Measurements from ENCODE around the gene AQR. TPM values are rescaled to one million over a fixed set of nuclear protein-coding genes. Genes with fewer than 3 reads are reported as not detected.

Gene AQR
- total and polyA plus RNA-seq, 2 experiments from 2014 or later = 42.3 to 67.3 TPM

DNA sequence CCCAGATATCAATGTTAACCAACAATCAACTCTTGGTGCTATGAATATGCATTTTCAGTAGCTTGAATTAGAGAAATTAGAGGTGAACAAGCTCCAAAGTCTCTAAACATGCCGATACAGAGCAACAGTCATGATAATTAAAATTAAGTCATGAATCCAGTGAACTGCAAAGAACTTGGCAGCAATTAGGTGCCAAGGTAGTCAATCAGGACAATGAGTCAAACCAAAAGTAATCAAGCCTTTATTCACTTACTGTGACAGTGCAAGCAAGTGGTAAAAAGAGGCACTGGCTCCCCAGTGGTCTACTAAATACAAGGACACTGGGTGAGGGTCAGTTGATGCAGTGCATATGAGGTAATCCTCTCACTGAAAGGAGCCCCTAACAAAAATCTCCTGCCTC is 16.8 kb upstream of the AQR start:
- Mint-ChIP-seq H3K4me1 (peaks cover 37% of the 10 kb centered on the region), H3K27me3 (ENCODE audit: insufficient read depth, low read depth, poor library complexity) (peaks cover 10% of the 10 kb centered on the region), H3K27ac (peak overlapping the region; percentile 98; the same call in 1 of the 2 replicates), H3K36me3 (ENCODE audit: low read depth) (peaks cover 55% of the 10 kb centered on the region), H3K9me3 (no peaks in the 10 kb centered on the region), H3K4me3 (peak overlapping the region; percentile 98)
- no peaks in the 10 kb centered on the region for H3K27me3 ChIP-seq (ENCODE audit: insufficient read depth)
- H4K20me1 ChIP-seq (replicated peaks; ENCODE audit: insufficient read depth) = peaks cover 7% of the 10 kb centered on the region
- peaks cover 4% of the 10 kb centered on the region; the same call in 1 of the 2 replicates for H3F3A ChIP-seq (replicated peaks; ENCODE audit: low read depth)
- H3K4me3 ChIP-seq = peak overlapping the region; percentile 91
- H3K79me2 ChIP-seq (replicated peaks; ENCODE audit: insufficient read depth) = peaks cover 64% of the 10 kb centered on the region
- H3K9me2 ChIP-seq (ENCODE audit: insufficient read depth) = no peaks in the 10 kb centered on the region
- TF ChIP-seq CREB1 (CRISPR knock-in tag; IDR thresholded peaks at IDR 0.05; ENCODE audit: low read depth) = no peak
- no peak for TF ChIP-seq STAT1 (IDR thresholded peaks at IDR 0.05; ENCODE audit: unreplicated experiment)
- TF ChIP-seq EZH2 (IDR thresholded peaks at IDR 0.05; ENCODE audit: low read depth, unreplicated experiment) = no peak
- TF ChIP-seq, protein P1, sequence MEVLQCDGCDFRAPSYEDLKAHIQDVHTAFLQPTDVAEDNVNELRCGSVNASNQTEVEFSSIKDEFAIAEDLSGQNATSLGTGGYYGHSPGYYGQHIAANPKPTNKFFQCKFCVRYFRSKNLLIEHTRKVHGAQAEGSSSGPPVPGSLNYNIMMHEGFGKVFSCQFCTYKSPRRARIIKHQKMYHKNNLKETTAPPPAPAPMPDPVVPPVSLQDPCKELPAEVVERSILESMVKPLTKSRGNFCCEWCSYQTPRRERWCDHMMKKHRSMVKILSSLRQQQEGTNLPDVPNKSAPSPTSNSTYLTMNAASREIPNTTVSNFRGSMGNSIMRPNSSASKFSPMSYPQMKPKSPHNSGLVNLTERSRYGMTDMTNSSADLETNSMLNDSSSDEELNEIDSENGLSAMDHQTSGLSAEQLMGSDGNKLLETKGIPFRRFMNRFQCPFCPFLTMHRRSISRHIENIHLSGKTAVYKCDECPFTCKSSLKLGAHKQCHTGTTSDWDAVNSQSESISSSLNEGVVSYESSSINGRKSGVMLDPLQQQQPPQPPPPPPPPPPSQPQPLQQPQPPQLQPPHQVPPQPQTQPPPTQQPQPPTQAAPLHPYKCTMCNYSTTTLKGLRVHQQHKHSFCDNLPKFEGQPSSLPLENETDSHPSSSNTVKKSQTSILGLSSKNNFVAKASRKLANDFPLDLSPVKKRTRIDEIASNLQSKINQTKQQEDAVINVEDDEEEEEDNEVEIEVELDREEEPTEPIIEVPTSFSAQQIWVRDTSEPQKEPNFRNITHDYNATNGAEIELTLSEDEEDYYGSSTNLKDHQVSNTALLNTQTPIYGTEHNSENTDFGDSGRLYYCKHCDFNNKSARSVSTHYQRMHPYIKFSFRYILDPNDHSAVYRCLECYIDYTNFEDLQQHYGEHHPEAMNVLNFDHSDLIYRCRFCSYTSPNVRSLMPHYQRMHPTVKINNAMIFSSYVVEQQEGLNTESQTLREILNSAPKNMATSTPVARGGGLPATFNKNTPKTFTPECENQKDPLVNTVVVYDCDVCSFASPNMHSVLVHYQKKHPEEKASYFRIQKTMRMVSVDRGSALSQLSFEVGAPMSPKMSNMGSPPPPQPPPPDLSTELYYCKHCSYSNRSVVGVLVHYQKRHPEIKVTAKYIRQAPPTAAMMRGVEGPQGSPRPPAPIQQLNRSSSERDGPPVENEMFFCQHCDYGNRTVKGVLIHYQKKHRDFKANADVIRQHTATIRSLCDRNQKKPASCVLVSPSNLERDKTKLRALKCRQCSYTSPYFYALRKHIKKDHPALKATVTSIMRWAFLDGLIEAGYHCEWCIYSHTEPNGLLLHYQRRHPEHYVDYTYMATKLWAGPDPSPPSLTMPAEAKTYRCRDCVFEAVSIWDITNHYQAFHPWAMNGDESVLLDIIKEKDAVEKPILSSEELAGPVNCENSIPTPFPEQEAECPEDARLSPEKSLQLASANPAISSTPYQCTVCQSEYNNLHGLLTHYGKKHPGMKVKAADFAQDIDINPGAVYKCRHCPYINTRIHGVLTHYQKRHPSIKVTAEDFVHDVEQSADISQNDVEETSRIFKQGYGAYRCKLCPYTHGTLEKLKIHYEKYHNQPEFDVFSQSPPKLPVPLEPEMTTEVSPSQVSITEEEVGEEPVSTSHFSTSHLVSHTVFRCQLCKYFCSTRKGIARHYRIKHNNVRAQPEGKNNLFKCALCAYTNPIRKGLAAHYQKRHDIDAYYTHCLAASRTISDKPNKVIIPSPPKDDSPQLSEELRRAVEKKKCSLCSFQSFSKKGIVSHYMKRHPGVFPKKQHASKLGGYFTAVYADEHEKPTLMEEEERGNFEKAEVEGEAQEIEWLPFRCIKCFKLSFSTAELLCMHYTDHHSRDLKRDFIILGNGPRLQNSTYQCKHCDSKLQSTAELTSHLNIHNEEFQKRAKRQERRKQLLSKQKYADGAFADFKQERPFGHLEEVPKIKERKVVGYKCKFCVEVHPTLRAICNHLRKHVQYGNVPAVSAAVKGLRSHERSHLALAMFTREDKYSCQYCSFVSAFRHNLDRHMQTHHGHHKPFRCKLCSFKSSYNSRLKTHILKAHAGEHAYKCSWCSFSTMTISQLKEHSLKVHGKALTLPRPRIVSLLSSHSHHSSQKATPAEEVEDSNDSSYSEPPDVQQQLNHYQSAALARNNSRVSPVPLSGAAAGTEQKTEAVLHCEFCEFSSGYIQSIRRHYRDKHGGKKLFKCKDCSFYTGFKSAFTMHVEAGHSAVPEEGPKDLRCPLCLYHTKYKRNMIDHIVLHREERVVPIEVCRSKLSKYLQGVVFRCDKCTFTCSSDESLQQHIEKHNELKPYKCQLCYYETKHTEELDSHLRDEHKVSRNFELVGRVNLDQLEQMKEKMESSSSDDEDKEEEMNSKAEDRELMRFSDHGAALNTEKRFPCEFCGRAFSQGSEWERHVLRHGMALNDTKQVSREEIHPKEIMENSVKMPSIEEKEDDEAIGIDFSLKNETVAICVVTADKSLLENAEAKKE (CRISPR knock-in tag; IDR thresholded peaks at IDR 0.05) = no peak
- TF ChIP-seq ZNF114 (CRISPR knock-in tag; IDR thresholded peaks at IDR 0.05) = no peak
- no peak for TF ChIP-seq POLR2AphosphoS5 (IDR thresholded peaks at IDR 0.05; ENCODE audit: low read depth)
- TF ChIP-seq, protein P2, sequence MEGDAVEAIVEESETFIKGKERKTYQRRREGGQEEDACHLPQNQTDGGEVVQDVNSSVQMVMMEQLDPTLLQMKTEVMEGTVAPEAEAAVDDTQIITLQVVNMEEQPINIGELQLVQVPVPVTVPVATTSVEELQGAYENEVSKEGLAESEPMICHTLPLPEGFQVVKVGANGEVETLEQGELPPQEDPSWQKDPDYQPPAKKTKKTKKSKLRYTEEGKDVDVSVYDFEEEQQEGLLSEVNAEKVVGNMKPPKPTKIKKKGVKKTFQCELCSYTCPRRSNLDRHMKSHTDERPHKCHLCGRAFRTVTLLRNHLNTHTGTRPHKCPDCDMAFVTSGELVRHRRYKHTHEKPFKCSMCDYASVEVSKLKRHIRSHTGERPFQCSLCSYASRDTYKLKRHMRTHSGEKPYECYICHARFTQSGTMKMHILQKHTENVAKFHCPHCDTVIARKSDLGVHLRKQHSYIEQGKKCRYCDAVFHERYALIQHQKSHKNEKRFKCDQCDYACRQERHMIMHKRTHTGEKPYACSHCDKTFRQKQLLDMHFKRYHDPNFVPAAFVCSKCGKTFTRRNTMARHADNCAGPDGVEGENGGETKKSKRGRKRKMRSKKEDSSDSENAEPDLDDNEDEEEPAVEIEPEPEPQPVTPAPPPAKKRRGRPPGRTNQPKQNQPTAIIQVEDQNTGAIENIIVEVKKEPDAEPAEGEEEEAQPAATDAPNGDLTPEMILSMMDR (conservative IDR thresholded peaks at IDR 0.05; ENCODE audit: low read depth in 2 of 2) = no peak
- TF ChIP-seq JUNB (IDR thresholded peaks at IDR 0.05; ENCODE audit: unreplicated experiment) = no peak
- TF ChIP-seq, protein P3, sequence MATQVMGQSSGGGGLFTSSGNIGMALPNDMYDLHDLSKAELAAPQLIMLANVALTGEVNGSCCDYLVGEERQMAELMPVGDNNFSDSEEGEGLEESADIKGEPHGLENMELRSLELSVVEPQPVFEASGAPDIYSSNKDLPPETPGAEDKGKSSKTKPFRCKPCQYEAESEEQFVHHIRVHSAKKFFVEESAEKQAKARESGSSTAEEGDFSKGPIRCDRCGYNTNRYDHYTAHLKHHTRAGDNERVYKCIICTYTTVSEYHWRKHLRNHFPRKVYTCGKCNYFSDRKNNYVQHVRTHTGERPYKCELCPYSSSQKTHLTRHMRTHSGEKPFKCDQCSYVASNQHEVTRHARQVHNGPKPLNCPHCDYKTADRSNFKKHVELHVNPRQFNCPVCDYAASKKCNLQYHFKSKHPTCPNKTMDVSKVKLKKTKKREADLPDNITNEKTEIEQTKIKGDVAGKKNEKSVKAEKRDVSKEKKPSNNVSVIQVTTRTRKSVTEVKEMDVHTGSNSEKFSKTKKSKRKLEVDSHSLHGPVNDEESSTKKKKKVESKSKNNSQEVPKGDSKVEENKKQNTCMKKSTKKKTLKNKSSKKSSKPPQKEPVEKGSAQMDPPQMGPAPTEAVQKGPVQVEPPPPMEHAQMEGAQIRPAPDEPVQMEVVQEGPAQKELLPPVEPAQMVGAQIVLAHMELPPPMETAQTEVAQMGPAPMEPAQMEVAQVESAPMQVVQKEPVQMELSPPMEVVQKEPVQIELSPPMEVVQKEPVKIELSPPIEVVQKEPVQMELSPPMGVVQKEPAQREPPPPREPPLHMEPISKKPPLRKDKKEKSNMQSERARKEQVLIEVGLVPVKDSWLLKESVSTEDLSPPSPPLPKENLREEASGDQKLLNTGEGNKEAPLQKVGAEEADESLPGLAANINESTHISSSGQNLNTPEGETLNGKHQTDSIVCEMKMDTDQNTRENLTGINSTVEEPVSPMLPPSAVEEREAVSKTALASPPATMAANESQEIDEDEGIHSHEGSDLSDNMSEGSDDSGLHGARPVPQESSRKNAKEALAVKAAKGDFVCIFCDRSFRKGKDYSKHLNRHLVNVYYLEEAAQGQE (IDR thresholded peaks at IDR 0.05; ENCODE audit: unreplicated experiment) = no peak
- no peak for TF ChIP-seq ZNF331 (CRISPR knock-in tag; IDR thresholded peaks at IDR 0.05; ENCODE audit: low read depth)
- TF ChIP-seq, protein P4, sequence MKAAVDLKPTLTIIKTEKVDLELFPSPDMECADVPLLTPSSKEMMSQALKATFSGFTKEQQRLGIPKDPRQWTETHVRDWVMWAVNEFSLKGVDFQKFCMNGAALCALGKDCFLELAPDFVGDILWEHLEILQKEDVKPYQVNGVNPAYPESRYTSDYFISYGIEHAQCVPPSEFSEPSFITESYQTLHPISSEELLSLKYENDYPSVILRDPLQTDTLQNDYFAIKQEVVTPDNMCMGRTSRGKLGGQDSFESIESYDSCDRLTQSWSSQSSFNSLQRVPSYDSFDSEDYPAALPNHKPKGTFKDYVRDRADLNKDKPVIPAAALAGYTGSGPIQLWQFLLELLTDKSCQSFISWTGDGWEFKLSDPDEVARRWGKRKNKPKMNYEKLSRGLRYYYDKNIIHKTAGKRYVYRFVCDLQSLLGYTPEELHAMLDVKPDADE (IDR thresholded peaks at IDR 0.05) = no peak
- H3K36me3 ChIP-seq (ENCODE audit: insufficient read depth) = peaks cover 24% of the 10 kb centered on the region
- H3K4me1 ChIP-seq (ENCODE audit: insufficient read depth) = peaks cover 32% of the 10 kb centered on the region
- H2AFZ ChIP-seq = no peak overlapping the region
- DNase-seq (ENCODE audit: low spot score) = no peak
- no peak for ATAC-seq
- H3K4me2 ChIP-seq = peak overlapping the region; percentile 87
- H3K27ac ChIP-seq (ENCODE audit: low read depth) = 0 out of 2 replicates have a peak overlapping the region, but pooled peaks have one; percentile 92

All from GM23338 (cell line).